ENCODE measurements around the gene TMEM248. TPM values are rescaled to one million over a fixed set of nuclear protein-coding genes. Genes with fewer than 3 reads are reported as not detected.

TMEM248 gene
- total RNA-seq, 4 donors from 2014 or later = 119 to 179 (median 144) TPM

GRCh38 chr7:66921396-66921917 lies 432 bp downstream of the TMEM248 start:
- intact Hi-C loops (cut with DNase I) = loop anchor here (2.0 kb wide), 1 partner anchor 79 kb away; no protein-coding TSS in a partner anchor
- H3K4me1 ChIP-seq = peaks cover 17 to 32% of the 10 kb centered on the region in 2 donors

GRCh38 chr7:66921918-66922486 lies 977 bp downstream of the TMEM248 start:
- intact Hi-C loops (cut with DNase I) = loop anchor here (2.0 kb wide), 1 partner anchor 79 kb away; no protein-coding TSS in a partner anchor
- Histone ChIP-seq H3K36me3 (no peaks in the 10 kb centered on the region), H3K9me3 (no peaks in the 10 kb centered on the region), H3K4me3 (replicated peaks in 1 of 3) (peak overlapping the region; percentile 45 to 90 (median 88)), H3K4me1 (peaks cover 17 to 35% of the 10 kb centered on the region in 2 donors), H3K27me3 (no peaks in the 10 kb centered on the region), H3K27ac (peak overlapping the region in 2 of 3 donors; percentile 54 to 63)
- 8 to 13% methylated on average over 15 of the region's 15 CpGs for WGBS, 2 donors
- no peak for DNase-seq
- TF ChIP-seq POLR2A (IDR thresholded peaks at IDR 0.05) (no peak), CTCF (IDR thresholded peaks at IDR 0.05) (no peak)

More at GRCh38 chr7:66921396-66921917, 432 bp downstream of the TMEM248 start:
- no peak for TF ChIP-seq CTCF (IDR thresholded peaks at IDR 0.05)
- TF ChIP-seq POLR2A (IDR thresholded peaks at IDR 0.05) = no peak
- Histone ChIP-seq H3K9me3 (no peaks in the 10 kb centered on the region), H3K27me3 (no peaks in the 10 kb centered on the region), H3K4me3 (replicated peaks in 1 of 3) (peak overlapping the region; percentile 78 to 90 (median 88)), H3K36me3 (no peaks in the 10 kb centered on the region), H3K27ac (peak overlapping the region in 2 of 3 donors; percentile 54 to 63)
- peak; percentile 46 to 56 for DNase-seq
- 0% methylated on average over 8 to 21 of the region's 47 CpGs for WGBS, 2 donors

- intact Hi-C loops (cut with DNase I) = no loop called here
Measured at GRCh38 chr7:66925255-66925654, 4.2 kb downstream of the TMEM248 start.

DNA sequence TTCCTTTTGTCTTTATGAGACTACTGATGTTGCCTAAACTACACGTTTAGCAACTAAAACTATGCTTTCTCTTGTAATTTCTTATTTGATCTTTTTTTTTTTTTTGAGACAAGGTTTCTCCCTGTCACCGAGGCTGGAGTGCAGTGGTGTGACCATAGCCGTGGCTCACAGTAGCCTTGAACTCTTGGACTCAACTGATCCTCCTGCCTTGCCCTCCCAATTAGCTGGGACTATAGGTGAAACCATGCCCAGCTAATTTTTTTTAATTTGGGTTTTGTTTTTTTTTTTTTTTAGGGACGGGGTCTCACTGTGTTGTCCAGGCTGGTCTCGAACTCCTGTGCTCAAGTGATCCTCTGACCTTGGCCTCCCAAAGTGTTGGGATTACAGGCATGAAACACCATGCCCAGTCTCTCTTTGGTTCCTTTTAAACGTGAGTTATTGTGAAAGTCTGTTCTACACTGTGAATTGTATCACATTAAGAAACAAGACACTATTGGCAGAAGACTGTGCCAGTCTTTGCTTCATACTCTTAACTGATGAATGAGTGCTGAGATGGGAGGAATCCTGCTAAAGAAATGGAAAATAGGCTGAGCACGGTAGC lies 6.4 kb downstream of the TMEM248 start:
- peaks cover 20 to 41% of the 10 kb centered on the region in 2 donors for H3K4me1 ChIP-seq

More at GRCh38 chr7:66925255-66925654, 4.2 kb downstream of the TMEM248 start:
- 91 to 94% methylated on average over 3 of the region's 3 CpGs for WGBS, 2 donors
- Histone ChIP-seq H3K4me3 (replicated peaks in 1 of 3) (no peak overlapping the region), H3K9me3 (no peaks in the 10 kb centered on the region), H3K36me3 (no peaks in the 10 kb centered on the region), H3K27me3 (no peaks in the 10 kb centered on the region), H3K27ac (no peak overlapping the region), H3K4me1 (peaks cover 26 to 49% of the 10 kb centered on the region in 2 donors)
- DNase-seq = no peak
- TF ChIP-seq CTCF (IDR thresholded peaks at IDR 0.05) (no peak), POLR2A (IDR thresholded peaks at IDR 0.05) (no peak)

More for the DNA sequence above, 6.4 kb downstream of the TMEM248 start:
- no peaks in the 10 kb centered on the region for H3K36me3 ChIP-seq
- no peak overlapping the region for H3K27ac ChIP-seq
- no peak for DNase-seq
- H3K4me3 ChIP-seq (replicated peaks in 1 of 3) = no peak overlapping the region
- H3K9me3 ChIP-seq = no peaks in the 10 kb centered on the region
- H3K27me3 ChIP-seq = no peaks in the 10 kb centered on the region
- 84 to 86% methylated on average over 7 of the region's 7 CpGs for WGBS, 2 donors
- intact Hi-C loops (cut with DNase I) = no loop called here
- TF ChIP-seq CTCF (IDR thresholded peaks at IDR 0.05) = no peak
